Mucosa of gallbladder (tissue), 1 donor: ENCODE measurements around the gene EEF2K. TPM values are rescaled to one million over a fixed set of nuclear protein-coding genes. Genes with fewer than 3 reads are reported as not detected.

Experiments
- DNase-seq: peaks from one replicate; pipeline ENCODE4 v3.0.0-alpha.2; 2020; ENCODE audit warnings: low spot score
- total RNA-seq: library from RNA; stranded (reverse); gene quantifications from one replicate; pipeline ENCODE4 v1.2.1, GENCODE V29; 2021
- donor health status: DM: no; HTN: no; CAD: no.

The EEF2K gene
- total RNA-seq, 1 donor from 2014 or later: 30.2 TPM

- no peak for DNase-seq
These were observed 34.1 kb downstream of the EEF2K start for GRCh38 chr16:22240023-22240710.

- DNase-seq: no peak
These were observed 44.4 kb downstream of the EEF2K start for GRCh38 chr16:22250522-22250921.

- DNase-seq: no peak
These were observed 46.2 kb downstream of the EEF2K start for GRCh38 chr16:22252317-22252716.

- DNase-seq: no peak
These were observed 47.2 kb downstream of the EEF2K start for GRCh38 chr16:22253272-22253671.

- no peak for DNase-seq
These were observed 49.3 kb downstream of the EEF2K start for GRCh38 chr16:22255335-22255734.

- no peak for DNase-seq
These were observed 51.4 kb downstream of the EEF2K start for GRCh38 chr16:22257440-22257839.

- no peak for DNase-seq
These were observed 54.4 kb downstream of the EEF2K start for GRCh38 chr16:22260490-22260889.

GRCh38 chr16:22262460-22262859 is 56.4 kb downstream of the EEF2K start:
- no peak for DNase-seq

- no peak for DNase-seq
These were observed 58.7 kb downstream of the EEF2K start for GRCh38 chr16:22264786-22265185.

- DNase-seq: no peak
These were observed 59.3 kb downstream of the EEF2K start for GRCh38 chr16:22265351-22265750.

- DNase-seq: no peak
These were observed 60.5 kb downstream of the EEF2K start for GRCh38 chr16:22266546-22266945.

- no peak for DNase-seq
These were observed 61.7 kb downstream of the EEF2K start for GRCh38 chr16:22267764-22268163.

GRCh38 chr16:22270525-22270924 is 64.4 kb downstream of the EEF2K start:
- no peak for DNase-seq

- DNase-seq: no peak
These were observed 67.0 kb downstream of the EEF2K start for GRCh38 chr16:22272870-22273650.

GRCh38 chr16:22274916-22275315 is 68.8 kb downstream of the EEF2K start:
- DNase-seq: no peak

GRCh38 chr16:22278441-22279230 is 72.6 kb downstream of the EEF2K start:
- no peak for DNase-seq

GRCh38 chr16:22282254-22282892 is 76.3 kb downstream of the EEF2K start:
- no peak for DNase-seq

- DNase-seq: no peak
These were observed 78.6 kb downstream of the EEF2K start for GRCh38 chr16:22284637-22285036.

- DNase-seq: no peak
These were observed 79.0 kb downstream of the EEF2K start for GRCh38 chr16:22285080-22285479.

GRCh38 chr16:22291020-22291419 is 84.9 kb downstream of the EEF2K start:
- no peak for DNase-seq

GRCh38 chr16:22291860-22292318 is 85.8 kb downstream of the EEF2K start:
- DNase-seq: no peak

GRCh38 chr16:22292320-22292719 is 86.2 kb downstream of the EEF2K start:
- no peak for DNase-seq
